GM18498 (cell line): ENCODE results near the gene REC114.

Experiments used
- ATAC-seq: cut with Tn5 transposase; IDR thresholded peaks from one replicate; pipeline ENCODE4 v1.9.1; 2021; ENCODE audit warnings: mild to moderate bottlenecking, moderate library complexity; ENCODE audit not compliant: unreplicated experiment

Gene REC114

GRCh38 chr15:73601451-73602445, 158.8 kb downstream of the REC114 start:
- no peak for ATAC-seq

GRCh38 chr15:73602446-73602843, 159.5 kb downstream of the REC114 start:
- ATAC-seq = no peak

GRCh38 chr15:73602992-73603391, 160.0 kb downstream of the REC114 start:
- no peak for ATAC-seq

GRCh38 chr15:73604477-73604876, 161.5 kb downstream of the REC114 start:
- ATAC-seq = no peak

- ATAC-seq = no peak
These were observed 162.9 kb downstream of the REC114 start for GRCh38 chr15:73605759-73606436.

GRCh38 chr15:73607405-73607804, 164.4 kb downstream of the REC114 start:
- ATAC-seq = no peak

- no peak for ATAC-seq
These were observed 164.9 kb downstream of the REC114 start for GRCh38 chr15:73607843-73608242.

GRCh38 chr15:73608475-73608874, 165.5 kb downstream of the REC114 start:
- no peak for ATAC-seq

GRCh38 chr15:73608941-73609340, 166.0 kb downstream of the REC114 start:
- no peak for ATAC-seq
